Mucosa of gallbladder (tissue), 1 donor: Measurements from ENCODE around the gene ORAI2. TPM values are rescaled to one million over a fixed set of nuclear protein-coding genes. Genes with fewer than 3 reads are reported as not detected.
"Not testable (repeated sequence)": the region's sequence is repeated elsewhere in the genome, so short reads cannot be mapped to it uniquely, and the experiment has no call there.

Source experiments
- DNase-seq: peaks from one replicate; pipeline ENCODE4 v3.0.0-alpha.2; 2020; ENCODE audit warnings: low spot score
- total RNA-seq: library from RNA; stranded (reverse); gene quantifications from one replicate; pipeline ENCODE4 v1.2.1, GENCODE V29; 2021
- donor health status: DM: no; HTN: no; CAD: no.

ORAI2 gene
- total RNA-seq, 1 donor from 2014 or later, result 27.1 TPM

DNA sequence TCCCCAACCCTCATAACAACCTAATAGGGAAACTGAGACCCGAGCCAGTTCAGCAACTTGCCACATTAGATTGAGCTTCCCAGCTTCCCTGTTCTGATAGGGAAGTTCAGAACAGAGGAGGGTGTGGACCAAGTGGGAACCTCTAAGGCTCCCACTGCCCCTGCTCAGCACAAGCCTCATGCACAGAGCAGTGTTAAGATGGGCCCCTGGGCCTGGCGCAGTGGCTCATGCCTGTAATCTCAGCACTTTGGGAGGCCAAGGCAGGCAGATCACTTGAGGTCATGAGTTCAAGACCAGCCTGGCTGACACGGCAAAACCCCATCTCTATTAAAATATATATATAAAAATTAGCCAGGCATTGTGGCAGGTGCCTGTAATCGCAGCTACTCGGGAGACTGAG, 63.9 kb downstream of the ORAI2 start:
- DNase-seq, result not testable (repeated sequence)

GRCh38 chr7:102498321-102498720, 64.9 kb downstream of the ORAI2 start:
- DNase-seq, result not testable (repeated sequence)

- not testable (repeated sequence) for DNase-seq
These were observed 69.8 kb downstream of the ORAI2 start for GRCh38 chr7:102503141-102503540.

DNA sequence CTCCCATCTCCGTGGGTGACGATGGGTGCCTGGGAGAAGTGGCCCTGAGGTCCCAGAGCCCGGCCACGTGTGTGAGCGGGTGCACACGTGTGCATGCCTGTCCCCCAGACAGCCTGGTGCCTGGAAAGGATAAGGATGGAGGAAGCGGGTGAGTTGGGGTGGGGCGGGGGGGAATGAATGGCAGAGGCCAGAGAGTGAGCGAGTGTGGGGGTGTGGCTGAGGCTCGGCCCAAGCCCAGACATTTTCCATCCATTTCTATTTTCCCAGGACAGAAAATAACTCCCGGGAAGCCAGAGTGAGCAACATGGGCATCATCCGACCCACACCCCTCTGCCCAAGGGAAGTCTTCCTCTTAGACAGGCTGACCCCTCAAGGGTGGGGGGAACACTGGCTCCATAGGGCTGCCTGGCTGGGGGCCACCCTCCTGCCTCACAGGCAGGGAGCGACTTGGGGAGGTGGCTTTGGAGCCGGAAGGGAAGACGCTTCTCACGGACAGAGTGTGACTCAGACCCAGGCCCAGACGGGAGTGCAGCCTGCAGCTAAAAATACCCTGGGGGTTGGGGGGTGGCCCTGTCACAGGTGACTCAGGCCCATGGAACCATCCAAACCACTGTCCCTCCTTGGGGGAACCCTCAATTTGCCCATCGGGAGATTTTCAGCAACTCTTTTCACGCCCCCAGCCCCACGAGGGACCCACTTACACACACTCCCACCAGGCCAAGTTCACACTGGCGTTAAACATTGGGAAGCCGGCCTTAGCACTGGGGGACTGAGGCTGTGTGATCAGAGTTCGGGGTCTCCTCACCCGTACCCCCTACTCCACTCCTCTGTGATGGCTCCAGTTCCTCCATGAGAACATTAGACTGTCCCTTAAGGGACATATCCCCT, 72.2 kb downstream of the ORAI2 start:
- not testable (repeated sequence) for DNase-seq

Other genes with a start within 250 kb of the ORAI2 start
- 7.2 TPM for gene SH2B2, start 146.7 kb upstream of the ORAI2 start, total RNA-seq
- not detected for gene SPDYE6, start 77.1 kb upstream of the ORAI2 start, total RNA-seq
- 22.6 TPM for gene PRKRIP1, start 37.2 kb upstream of the ORAI2 start, total RNA-seq
- 13.2 TPM for gene ALKBH4, start 31.3 kb downstream of the ORAI2 start, total RNA-seq
- gene LRWD1, start 31.4 kb downstream of the ORAI2 start, total RNA-seq, result 18.2 TPM
- gene POLR2J, start 45.3 kb downstream of the ORAI2 start, total RNA-seq, result 43.6 TPM
- gene RASA4B, start 84.2 kb downstream of the ORAI2 start, total RNA-seq, result 24.7 TPM
- gene UPK3BL2, start 110.1 kb downstream of the ORAI2 start, total RNA-seq, result 20.3 TPM
- gene SPDYE2, start 117.7 kb downstream of the ORAI2 start, total RNA-seq, result not detected
- 28.1 TPM for gene POLR2J3, start 139.0 kb downstream of the ORAI2 start, total RNA-seq
- 52.0 TPM for gene RASA4, start 183.2 kb downstream of the ORAI2 start, total RNA-seq
- gene UPK3BL1, start 209.2 kb downstream of the ORAI2 start, total RNA-seq, result 27.7 TPM
- gene SPDYE2B, start 216.7 kb downstream of the ORAI2 start, total RNA-seq, result not detected
- 12.6 TPM for gene POLR2J2, start 238.1 kb downstream of the ORAI2 start, total RNA-seq